ENCODE measurements around the gene MATN1.

MATN1 gene

DNA sequence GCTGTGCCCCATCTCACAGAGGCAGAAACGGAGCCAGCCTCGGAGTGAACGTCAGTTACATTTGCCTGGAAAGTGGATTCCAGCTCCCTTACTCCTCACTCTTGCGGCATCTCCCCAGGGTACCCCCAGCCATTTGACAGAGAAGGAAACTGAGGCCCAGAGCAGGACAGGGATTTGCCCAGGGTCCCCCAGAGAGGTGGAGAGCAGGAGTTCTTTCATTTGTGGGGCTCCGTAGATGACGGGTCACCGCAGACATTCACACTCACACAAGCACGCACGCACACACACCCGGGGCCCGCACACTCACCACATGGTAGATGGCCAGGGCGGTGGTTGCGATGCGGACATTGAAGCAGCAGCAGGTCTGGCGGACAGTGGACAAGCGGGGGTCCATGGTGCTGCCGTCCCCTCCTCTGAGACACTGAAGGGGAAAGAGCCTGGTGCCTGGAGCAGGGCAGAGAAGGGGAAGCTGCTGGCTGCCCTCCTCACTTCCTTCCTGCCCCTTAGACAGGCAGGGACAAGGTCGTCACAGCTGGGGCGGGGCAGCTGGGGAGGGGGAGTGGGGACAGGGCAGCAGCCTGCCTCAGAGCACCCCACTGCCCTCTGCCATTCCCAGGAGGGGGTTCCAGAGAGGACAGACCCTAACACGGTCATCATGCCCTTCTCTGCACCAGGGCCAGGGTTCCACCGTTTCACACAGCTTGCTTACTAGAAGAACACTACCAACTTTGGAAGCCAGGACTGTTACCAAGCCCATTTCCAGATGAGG is 34.2 kb upstream of the MATN1 start, which contains the start of gene LAPTM5:
LAPTM5 (minus strand) TSS at position 423 of the 769 bp plus-strand sequence; CDS start at position 394, 29 bp downstream.
- no peak for DNase-seq

DNA sequence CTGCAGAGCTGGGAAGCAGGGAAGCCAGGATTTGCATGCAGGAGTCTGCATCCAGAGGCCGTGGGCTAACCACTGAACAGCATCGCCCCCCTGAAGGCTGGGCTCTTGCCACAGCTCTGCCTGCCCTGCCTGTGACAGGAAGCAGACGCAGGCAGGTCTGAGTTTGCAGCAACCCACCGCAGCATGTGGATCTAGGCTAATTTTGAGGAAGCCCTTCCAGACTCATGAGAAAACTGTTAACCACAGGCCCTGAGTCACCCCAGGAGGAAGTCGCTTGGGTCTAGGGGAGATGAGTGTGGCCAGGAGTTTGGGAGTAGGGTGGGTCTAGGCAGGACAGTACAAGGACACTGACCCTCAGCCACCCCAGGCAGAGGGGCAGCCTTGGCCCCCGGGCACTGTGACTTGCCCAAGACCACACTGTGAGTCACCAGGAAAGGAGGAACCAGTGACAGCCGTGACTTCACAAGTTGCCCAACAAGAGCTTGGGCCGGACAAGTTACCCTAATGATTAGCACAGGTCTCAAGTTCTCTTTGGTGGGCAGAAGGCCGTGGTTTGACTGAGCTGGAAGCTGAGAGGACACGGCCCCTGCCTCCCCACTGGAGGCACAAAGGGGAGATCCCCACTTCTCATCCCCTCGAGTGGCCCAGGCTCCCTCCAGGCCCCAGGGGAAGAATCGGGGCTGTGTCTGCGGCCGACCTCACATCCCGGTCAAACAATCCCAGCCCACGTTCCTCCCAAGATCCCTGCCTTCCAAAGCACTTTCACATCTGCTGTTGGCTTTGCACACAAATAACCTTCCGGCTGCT is 33.4 kb upstream of the MATN1 start:
- peak; percentile 10 for DNase-seq

DNA sequence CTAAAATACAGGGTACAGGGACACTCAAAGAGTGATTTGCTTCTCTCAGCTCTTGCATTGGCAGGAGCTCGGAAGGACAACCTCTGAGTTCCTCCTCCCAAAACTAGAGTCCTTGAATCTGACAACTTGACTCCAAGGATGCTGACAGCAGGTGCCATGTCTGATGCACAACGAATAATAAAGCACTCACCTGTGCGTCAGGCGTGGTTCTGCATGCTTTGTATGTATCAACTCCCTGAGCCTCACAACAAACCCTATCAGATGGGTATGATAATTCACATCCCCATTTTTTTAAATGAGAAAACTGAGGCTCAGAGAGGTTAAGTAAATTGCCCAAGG is 32.8 kb upstream of the MATN1 start:
- no peak for DNase-seq

DNA sequence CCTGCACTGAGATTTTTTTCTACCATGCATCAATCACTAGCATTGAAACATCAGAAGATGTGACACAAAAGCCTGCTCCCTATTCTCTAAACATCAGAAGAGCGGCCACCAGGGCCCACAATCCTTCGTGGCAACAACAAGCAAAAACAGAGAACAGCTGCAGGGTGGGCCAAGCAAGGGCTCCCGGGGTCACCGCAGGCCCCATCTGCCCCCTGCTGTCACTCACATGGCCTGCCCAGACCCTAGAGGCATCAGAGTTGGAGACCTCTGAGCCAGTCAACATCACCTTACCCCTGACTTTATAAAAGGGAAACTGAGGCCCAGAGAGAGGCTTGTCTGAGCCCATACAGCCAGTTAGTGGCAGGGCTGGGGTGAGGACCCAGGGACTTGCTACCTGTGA is 32.4 kb upstream of the MATN1 start:
- no peak for DNase-seq

DNA sequence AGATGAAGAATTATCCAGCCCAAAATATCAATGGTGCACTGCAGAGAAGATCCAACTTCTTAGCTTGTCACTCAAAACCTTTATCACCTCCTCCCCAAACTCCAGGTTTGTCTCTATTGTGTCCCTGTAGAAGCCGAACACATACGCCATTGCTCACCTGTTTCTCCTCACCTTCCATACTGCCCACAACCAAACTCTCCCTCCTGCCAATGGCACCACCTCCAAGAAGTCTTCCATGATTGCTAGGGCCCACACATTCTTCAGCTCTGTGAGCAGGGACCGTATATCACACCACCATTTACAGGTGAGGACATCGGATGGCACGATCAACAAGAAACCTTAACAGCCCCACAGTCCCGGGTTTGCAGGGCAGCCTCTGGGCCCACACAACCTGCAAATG is 31.9 kb upstream of the MATN1 start:
- DNase-seq, result no peak

DNA sequence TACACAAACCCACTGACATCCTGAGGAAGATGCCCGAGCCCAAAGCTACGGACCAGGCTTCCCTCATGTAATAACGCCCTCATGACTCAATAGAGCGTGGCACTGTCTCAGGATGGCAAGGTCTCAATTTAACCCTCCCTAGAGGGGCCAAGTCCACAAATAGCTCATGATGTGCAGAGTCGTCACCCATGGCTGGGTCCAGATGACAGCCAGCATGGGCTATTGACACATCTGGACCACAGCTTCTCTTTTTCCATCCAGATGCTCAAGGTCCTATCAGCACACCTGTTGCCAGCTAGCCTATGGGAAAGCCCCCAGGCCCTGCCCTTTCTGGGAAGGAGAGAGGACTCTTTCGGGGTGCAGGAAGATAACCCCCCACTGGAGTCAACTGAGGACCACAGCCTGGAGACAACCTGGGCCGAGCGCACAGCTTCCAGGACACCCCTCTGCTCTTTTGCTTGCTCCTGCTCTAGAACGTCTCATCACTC is 31.3 kb upstream of the MATN1 start:
- DNase-seq, result no peak

DNA sequence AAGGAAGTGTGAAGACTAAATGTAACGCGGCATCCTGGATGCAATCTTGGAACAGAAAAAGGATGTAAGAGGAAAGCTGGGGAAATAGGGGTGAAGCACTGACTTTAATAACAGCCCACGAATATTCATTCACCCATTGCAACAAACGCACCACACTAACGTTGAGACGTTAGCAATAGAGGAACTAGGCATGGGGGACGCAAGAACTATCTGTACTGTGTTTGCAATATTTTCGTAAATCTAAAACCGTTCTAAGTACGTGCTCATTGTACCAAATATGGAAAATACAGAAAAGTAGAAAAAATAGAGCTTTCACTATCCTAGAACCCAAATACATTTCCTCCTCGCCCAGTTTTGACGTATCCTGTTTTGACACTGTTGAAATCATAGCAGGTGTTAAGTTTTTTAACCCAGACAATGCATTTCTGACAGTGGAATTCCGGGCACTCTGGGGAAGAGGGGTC is 30.3 kb upstream of the MATN1 start:
- no peak for DNase-seq

DNA sequence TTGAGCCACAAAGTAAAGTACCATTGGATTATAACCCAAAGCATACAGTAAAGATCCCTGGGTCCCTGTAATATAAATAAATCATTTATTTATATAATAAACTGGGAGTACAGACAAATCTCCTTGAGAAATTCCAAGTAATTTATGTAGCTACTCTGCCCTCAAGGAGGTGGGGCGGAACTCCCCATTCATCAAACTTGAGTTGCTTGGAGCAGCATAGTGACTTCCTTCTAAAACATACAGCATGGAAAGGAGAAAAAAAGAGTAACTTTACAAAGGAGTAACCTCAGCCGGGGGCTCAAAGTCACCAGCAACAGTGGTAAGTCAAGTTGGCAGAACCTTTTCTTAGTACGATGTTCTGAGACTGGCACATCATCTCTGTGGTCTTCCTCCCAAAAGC is 29.7 kb upstream of the MATN1 start:
- no peak for DNase-seq

DNA sequence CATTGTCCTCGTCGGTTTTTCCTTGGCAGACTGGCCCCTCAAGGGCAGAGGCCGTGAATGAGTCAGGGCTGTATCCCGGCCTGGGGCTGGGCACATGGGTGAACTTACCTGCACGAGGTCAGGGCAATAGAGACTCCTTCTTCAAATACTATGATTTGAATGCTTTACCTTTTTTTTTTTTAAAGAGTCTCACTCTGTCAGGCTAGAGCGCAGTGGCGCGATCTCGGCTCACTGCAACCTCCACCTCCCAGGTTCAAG is 29.2 kb upstream of the MATN1 start:
- no peak for DNase-seq

DNA sequence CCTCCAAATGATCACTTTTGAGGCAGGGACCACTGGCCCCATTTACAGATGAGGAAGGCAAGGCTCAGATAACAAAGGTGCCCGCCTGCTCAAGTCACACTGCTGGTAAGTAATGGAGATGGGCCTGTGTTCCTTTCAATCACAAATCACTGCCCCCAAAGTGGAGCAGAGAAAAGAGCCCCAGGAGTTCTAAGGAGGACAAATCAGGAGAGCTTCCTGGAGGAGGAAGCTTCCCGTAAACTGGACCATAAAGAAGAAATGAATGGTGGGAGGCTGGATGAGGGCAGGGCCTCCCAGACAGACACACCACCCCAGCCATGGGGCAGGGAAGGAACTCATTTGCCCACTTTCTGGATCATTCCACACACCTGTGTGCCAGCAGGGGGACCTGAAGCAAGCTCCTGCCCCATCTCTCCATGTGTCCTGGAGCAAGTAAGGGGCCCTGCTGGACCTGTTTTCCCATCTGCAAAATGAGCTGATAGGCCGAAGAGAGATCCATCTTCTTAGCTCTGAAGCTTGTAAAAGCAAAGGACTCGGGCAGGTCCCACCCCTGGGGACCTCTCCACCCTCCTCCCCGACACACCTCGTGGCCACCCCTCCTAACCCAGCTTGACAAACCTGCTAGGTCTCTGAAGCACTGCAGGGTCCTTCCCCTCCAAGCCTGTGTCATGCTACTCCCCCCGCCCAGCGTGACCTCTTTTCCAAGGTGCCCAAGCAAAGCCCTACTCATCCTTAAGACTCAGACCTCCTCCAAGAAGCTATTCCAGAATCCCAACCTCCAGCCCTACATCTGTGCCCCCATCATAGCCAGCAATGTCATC is 28.7 kb upstream of the MATN1 start:
- DNase-seq, result no peak

DNA sequence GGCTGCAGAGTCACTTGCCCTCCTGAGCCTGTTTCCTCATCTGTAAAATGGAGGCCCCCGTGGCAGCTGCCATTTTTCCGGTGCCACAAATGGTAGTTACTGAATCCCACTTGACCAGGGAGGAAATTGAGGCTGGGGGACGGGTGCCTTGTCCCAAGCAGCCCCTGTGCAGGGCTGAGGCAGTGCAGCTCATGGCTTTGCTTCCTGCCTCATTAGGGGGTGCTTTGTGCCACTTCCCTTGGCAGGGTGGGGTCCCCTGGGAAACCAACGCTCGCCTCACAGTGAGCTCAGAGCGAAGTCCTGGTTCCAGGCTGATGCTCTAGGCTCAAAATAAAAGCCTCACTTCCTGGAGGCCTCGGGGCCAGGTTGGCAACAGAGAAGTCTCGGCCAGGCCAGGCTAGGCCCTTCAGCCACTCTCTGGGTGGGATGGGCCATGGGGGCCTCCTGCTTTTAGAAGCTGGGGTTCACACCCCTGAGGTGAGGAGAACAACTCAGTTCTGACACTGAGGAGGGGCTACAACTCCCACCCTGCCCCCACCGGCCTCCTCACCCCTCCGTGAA is 27.4 kb upstream of the MATN1 start:
- DNase-seq, result no peak

DNA sequence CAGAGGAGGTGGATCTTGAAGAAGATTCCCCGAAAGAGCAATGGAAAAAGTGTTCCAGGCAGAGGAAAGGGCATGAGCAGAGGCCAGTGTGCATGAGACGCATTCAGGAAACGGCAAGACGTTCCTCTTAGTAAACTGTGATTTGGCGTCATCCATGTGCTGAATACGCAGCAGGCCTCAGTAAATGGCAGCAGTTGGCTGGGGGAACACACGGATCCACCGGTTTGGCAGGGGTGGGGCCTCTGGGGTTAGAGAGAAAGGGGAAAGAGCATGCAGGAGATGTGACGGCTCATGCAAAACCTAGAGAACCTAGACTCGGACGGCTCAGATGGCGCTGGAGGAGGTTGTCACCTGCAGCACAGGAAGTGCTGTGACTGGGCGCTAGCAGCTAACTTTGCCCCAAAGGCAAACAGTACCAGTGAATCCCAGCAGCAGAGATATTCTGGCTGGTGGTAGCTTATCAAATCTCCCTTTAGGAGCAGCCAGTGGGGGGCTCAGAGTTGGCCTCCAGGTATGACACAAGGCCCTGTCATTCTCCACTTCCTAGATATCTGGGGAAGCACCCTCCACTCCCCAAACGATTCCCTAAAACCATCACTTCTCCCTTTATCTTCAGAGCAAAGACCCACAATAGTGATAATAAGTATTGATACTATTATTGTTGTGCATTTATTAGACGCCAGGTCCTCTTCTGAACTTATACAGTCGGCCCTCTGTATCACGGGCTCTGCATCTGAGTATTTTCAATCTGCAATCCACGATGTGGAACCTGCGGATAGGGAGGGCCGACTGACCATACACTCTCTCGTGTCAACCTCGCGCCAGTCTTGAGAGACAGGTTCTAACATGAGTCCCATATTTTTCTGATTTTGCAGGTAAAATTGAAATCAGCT is 26.6 kb upstream of the MATN1 start:
- DNase-seq, result no peak

DNA sequence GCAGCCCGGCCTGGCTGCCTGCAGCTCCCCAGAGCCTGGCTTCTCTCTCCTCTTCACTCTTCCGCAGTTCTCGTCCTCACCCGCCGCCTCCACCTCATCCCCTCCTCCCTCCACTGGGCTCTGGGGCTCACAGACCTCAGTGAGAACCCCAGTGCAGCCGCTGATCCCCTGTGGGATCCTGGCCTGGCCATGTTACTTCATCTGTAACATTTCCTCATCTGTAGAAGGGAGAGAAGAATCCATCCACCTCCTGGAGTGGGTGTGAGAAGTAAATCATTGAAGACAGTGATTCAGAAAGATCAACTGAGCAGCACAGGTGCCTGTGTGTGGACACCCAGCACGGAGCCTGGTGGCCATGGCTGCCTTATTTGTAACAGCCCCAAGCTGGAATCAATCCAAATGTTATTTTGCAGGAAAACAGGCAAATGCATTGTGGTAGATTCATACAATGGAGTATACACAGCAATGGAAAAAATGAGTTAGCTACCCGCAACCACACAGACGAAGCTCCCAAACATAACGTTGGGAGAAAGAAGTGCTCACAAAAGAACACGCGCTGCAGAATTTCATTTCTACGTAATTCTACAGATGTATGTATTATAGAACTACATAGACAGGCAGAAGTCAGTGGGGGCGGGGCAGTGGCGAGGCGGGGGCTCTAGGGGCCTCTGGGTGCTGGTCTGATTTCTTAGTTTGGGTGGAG is 25.5 kb upstream of the MATN1 start:
- no peak for DNase-seq

DNA sequence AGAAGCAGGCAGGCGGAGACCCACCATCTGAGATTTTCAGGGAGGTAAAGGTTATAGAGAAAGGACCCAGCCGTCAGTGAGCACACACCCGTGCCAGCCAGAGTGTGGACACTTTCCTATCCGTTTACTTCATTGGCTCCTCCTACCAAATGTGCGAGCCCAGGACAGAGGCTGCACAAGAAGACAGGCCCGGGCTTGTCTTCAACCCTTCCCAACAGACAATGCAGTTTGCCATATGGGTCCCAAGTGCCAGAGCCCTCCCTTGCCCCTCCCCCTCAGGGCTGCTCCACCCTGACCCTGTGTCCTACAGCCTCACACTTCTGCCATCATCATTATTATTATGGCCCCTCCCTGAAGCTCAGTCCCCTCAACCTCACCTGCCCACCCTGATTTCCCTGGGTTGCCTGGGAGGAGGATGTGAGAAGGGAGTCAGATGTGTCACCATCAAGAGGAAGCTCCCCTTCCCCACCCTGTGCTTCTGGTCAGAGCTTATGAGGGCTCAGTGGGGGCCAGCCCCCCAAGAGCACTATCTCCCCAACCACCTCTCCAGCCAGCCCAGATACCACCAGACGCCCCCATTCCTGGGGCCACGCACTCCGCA is 24.8 kb upstream of the MATN1 start:
- peak; percentile 91 for DNase-seq

DNA sequence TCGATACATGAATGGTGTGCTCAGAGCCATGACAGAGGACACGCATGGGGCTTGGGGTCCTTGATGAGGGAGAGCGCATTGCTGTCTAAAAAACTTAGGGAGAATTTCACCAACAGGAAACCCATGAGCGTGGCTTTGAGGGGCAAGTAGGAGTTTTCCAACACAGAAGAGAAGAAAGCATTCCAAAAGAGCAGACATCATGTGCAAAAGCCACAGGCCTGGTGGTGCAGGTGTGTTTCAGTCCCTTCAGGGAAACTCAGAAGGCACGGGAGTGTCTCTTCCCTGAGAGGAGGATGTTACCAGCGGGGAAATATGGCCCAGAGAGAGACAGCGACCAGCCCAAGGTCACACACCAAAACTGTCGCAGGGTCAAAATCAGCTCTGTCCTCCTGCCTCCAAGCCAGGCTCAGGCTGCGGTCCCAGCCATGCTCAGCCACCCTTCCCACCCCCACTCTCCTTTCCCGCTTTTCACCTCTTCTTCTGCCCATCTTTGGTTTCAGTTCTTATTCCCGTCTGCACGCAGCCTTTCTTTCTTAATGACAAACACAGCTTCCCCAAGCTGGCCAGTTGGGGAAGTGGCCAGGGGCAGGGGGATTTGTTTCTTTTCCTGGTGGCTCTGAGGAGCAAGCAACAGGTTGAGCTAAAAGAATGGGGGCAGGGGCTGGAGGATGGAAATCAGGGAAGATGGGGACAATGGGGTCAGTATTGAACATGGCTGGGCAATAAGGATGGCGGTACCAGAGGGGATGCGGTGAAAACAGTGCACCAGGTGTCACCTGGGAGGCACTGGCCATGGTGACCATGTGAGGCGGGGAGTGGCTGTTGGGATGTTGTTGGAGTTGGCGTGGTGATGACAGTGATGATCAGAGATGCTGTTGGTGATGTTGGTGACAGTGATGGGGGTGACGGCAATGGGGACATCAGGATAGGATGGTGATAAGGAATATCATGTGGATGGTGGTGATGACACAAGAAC is 23.9 kb upstream of the MATN1 start:
- no peak for DNase-seq

DNA sequence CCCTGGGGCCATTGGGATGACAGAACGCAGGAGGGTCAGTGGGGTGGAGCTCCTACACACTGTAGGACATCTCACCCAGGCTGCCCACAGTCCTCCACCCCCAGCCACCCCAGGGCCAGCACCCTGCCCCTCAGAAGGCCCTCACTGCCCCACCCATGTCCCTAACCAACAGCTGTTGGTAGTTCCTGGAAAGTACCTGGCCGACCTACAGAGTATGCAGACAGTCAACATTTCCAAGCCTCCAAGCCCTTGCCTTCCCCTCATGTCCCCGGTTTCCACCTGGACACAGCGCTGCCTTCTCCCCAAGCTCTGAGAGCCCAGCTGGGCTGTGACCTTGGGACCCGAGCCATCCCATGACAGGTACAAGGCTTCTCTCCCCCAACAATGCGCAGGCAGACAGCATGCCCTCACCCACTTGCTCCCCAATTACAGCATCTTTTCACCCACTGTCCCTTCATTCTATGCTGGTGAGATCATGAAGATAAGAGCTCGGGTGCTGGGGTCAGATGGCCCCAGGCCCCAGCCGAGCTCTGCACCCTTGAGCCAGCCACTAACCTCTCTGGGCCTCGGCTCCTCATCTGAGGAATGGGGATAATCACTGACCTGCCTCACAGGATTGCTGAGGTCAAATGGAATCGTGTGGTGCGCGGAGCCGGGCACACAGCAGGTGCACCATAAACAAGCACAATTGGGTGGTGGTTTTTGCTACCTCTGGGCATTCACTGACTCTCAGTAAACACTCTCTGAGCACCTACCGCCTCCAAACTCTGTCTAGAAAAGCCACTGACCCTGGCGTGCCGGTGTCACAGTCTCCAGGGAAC is 23.0 kb upstream of the MATN1 start:
- DNase-seq, result no peak

DNA sequence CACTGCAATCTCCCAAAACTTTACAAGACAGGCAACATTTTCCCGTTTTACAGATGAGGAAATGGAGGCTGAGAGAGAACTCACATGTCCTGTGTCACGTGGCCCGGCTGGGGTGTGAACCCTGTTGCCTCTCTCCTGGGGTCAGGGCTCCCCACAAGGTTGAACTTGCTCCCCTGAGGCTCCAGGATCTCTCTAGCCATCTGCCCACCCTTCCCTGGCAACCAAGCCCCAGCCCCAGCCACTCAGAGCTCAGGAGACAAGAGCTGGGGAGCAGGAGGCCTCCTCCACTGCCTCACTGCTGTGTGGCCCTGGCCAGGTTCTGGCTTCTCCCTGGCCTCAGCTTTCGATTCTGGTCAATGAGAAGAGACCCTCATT is 22.4 kb upstream of the MATN1 start:
- no peak for DNase-seq

DNA sequence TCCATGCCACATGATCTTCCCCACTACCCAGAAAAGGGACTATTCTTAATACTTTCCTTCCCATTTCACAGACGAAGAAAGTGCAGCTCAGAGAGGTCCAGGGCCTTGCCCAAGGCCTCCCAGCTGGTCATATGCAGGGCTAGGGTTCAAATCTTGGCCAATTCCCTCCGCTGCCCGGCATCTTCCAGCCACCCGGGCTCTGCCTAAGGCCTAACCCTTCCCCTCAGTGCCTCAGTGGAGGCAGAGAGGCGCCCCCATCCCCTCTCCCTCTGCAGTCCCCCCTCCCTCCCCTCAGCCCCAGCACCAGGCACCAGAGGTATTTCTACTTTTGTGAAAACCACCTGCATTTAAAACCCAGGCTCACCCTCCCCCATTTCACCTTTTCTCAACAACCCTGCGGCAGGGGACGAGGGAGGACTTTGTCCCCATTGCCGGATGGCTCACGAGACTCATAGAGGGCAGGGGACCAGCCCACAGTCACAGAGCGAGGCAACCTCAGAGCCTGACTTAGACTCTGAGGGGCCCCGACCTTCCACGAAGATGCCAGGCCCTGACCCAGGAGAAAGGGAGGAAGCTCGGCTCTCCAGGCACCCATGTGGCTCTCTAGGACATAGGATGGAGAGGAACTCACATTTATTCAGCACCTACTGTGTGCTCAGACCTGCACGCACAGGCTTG is 21.9 kb upstream of the MATN1 start:
- DNase-seq, result no peak
